ENCODE results near the gene SLC23A2. TPM values are rescaled to one million over a fixed set of nuclear protein-coding genes. Genes with fewer than 3 reads are reported as not detected.

Gene SLC23A2
- polyA plus RNA-seq, 1 of the 3 experiments (the other 2 are of a cell fraction): 14.0 TPM

DNA sequence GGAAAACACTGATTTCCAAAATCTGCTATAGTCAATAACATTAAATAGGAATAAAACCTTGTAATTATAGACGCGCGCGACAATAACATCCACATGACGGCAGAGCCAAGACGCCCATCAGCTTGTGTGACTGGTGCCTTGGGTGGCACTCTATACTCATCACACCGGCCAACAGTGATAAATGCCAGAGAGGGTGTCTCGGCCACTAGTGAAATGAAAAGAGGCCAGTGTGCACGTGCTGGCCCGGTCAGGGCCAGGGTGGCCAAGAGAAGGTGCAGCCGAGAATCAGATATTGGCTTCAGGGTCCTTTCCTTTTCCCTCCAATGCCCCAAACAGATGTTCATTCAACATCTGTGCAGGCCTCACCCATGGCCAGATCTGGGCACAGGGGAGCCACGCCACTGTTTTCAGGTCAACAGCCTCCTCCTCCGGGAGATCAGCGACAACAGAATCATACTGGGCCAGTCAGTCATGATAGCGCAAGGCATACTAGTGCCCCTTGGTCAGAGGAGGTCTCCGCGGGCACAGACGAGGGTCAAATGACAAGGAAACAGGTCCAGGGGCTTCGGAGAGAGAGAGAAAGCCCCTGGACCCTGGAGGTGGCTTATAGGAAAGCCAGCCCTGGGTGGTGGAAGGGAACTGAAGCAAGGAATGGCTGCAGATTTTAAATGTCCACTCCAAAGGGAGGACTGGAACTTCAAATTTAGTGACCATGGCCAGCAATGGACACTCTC lies 145.1 kb downstream of the SLC23A2 start:
- ChIA-PET CTCF (interaction anchor here (1.2 kb wide), 1 partner anchor 10 kb away, joined by 3 read pairs; no protein-coding TSS in a partner anchor), POLR2A (no interaction called here)
- no peaks in the 10 kb centered on the region for H3K9me2 ChIP-seq
- no peak overlapping the region for H3K4me2 ChIP-seq
- no peak overlapping the region for H3K4me3 ChIP-seq (ENCODE audit: low read depth in 2 of 2, low read length in 1 of 2)
- H3K79me2 ChIP-seq (ENCODE audit: insufficient read depth): no peaks in the 10 kb centered on the region
- no peak for DNase-seq
- no peak overlapping the region for H3K27ac ChIP-seq (ENCODE audit: low read depth in 2 of 2, low read length in 1 of 2)
- H3K4me1 ChIP-seq (ENCODE audit: control insufficient read depth in 1 of 2, insufficient read depth in 2 of 2, low read depth in 1 of 2, low read length in 1 of 2): no peaks in the 10 kb centered on the region
- no peaks in the 10 kb centered on the region for H3F3A ChIP-seq (replicated peaks; ENCODE audit: insufficient read depth)
- no peak overlapping the region for H2AFZ ChIP-seq (ENCODE audit: low read depth)
- H3K9ac ChIP-seq: no peak overlapping the region
- no peaks in the 10 kb centered on the region for H4K20me1 ChIP-seq (ENCODE audit: insufficient read depth)
- WGBS (ENCODE audit: low lambda C conversion rate): 93% methylated on average over 19 of the region's 19 CpGs
- H3K27me3 ChIP-seq (ENCODE audit: insufficient read depth): no peaks in the 10 kb centered on the region
- peaks cover 11 to 30% of the 10 kb centered on the region in 2 experiments for H3K36me3 ChIP-seq (replicated peaks in 1 of 2; ENCODE audit: control insufficient read depth in 1 of 2, insufficient read depth in 2 of 2, low read length in 1 of 2)
- TF ChIP-seq, protein P1, sequence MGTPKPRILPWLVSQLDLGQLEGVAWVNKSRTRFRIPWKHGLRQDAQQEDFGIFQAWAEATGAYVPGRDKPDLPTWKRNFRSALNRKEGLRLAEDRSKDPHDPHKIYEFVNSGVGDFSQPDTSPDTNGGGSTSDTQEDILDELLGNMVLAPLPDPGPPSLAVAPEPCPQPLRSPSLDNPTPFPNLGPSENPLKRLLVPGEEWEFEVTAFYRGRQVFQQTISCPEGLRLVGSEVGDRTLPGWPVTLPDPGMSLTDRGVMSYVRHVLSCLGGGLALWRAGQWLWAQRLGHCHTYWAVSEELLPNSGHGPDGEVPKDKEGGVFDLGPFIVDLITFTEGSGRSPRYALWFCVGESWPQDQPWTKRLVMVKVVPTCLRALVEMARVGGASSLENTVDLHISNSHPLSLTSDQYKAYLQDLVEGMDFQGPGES (IDR thresholded peaks at IDR 0.05; ENCODE audit: low read depth, low read length): no peak
- TF ChIP-seq ELF1 (IDR thresholded peaks at IDR 0.05) (no peak), JUND (IDR thresholded peaks at IDR 0.05) (no peak), NFIC (IDR thresholded peaks at IDR 0.05; ENCODE audit: borderline replicate concordance) (no peak), MEF2A (IDR thresholded peaks at IDR 0.05; ENCODE audit: borderline replicate concordance, low read depth) (no peak), GABPA (IDR thresholded peaks at IDR 0.05; ENCODE audit: low read depth) (no peak), FOSL2 (IDR thresholded peaks at IDR 0.05; ENCODE audit: borderline replicate concordance, low read depth) (no peak)
- TF ChIP-seq, protein P2, sequence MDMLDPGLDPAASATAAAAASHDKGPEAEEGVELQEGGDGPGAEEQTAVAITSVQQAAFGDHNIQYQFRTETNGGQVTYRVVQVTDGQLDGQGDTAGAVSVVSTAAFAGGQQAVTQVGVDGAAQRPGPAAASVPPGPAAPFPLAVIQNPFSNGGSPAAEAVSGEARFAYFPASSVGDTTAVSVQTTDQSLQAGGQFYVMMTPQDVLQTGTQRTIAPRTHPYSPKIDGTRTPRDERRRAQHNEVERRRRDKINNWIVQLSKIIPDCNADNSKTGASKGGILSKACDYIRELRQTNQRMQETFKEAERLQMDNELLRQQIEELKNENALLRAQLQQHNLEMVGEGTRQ (IDR thresholded peaks at IDR 0.05; ENCODE audit: borderline replicate concordance, low read depth, low read length): no peak
- H3K9me3 ChIP-seq: no peaks in the 10 kb centered on the region

DNA sequence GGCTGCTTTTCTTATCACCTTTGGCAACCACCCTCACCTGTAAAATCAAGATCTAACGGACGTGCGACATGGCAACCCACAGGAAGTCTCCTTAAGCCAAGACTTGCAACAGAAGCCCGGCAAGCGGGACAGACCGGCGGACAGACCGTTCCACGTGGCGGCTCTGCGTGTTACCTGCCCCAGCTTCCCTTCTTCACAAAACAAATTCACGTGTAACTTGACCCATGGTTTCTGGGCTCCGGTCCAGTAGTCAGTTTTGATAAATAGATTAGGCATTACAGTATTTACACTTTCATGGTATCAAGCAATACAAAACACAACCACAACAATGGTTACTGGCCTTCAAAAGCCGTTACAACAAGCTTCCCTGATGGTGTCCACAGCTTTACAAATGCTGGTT lies 145.8 kb downstream of the SLC23A2 start:
- DNase-seq: no peak
- no peaks in the 10 kb centered on the region for H3K27me3 ChIP-seq (ENCODE audit: insufficient read depth)
- TF ChIP-seq SIN3A (IDR thresholded peaks at IDR 0.05; ENCODE audit: borderline replicate concordance, low read depth, low read length): no peak
- TF ChIP-seq, protein P3, sequence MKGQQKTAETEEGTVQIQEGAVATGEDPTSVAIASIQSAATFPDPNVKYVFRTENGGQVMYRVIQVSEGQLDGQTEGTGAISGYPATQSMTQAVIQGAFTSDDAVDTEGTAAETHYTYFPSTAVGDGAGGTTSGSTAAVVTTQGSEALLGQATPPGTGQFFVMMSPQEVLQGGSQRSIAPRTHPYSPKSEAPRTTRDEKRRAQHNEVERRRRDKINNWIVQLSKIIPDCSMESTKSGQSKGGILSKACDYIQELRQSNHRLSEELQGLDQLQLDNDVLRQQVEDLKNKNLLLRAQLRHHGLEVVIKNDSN (IDR thresholded peaks at IDR 0.05; ENCODE audit: borderline replicate concordance, low read depth): no peak
- TF ChIP-seq TAF1 (IDR thresholded peaks at IDR 0.05; ENCODE audit: borderline replicate concordance, low read depth, low read length): no peak
- no peak for TF ChIP-seq YY1 (IDR thresholded peaks at IDR 0.05; ENCODE audit: low read depth)
- TF ChIP-seq FOXM1 (IDR thresholded peaks at IDR 0.05; ENCODE audit: low read depth): no peak
- no peak for TF ChIP-seq FOSL2 (IDR thresholded peaks at IDR 0.05; ENCODE audit: borderline replicate concordance, low read depth)
- TF ChIP-seq, protein P4, sequence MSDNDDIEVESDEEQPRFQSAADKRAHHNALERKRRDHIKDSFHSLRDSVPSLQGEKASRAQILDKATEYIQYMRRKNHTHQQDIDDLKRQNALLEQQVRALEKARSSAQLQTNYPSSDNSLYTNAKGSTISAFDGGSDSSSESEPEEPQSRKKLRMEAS (IDR thresholded peaks at IDR 0.05; ENCODE audit: low read depth): no peak
- TF ChIP-seq NRF1 (IDR thresholded peaks at IDR 0.05; ENCODE audit: low read depth, low read length): no peak
- no peak for TF ChIP-seq RCOR1 (IDR thresholded peaks at IDR 0.05; ENCODE audit: low read length)
- TF ChIP-seq SMC3 (IDR thresholded peaks at IDR 0.05; ENCODE audit: low read depth, low read length): no peak
- ChIA-PET CTCF (interaction anchor here (1.2 kb wide), 1 partner anchor 9 kb away, joined by 3 read pairs; no protein-coding TSS in a partner anchor), POLR2A (interaction anchor here (0.6 kb wide), 1 partner anchor 69 kb away, joined by 3 read pairs; no protein-coding TSS in a partner anchor)
- H3K9me3 ChIP-seq: no peaks in the 10 kb centered on the region
- no peak overlapping the region for H2AFZ ChIP-seq (ENCODE audit: low read depth)
- no peaks in the 10 kb centered on the region for H3F3A ChIP-seq (replicated peaks; ENCODE audit: insufficient read depth)
- H3K9me2 ChIP-seq: no peaks in the 10 kb centered on the region
- H3K27ac ChIP-seq (ENCODE audit: low read depth in 2 of 2, low read length in 1 of 2): no peak overlapping the region
- peaks cover 10 to 26% of the 10 kb centered on the region in 2 experiments for H3K36me3 ChIP-seq (replicated peaks in 1 of 2; ENCODE audit: control insufficient read depth in 1 of 2, insufficient read depth in 2 of 2, low read length in 1 of 2)
- no peaks in the 10 kb centered on the region for H3K4me1 ChIP-seq (ENCODE audit: control insufficient read depth in 1 of 2, insufficient read depth in 2 of 2, low read depth in 1 of 2, low read length in 1 of 2)
- no peaks in the 10 kb centered on the region for H4K20me1 ChIP-seq (ENCODE audit: insufficient read depth)
- no peak overlapping the region for H3K4me3 ChIP-seq (ENCODE audit: low read depth in 2 of 2, low read length in 1 of 2)
- no peak overlapping the region for H3K4me2 ChIP-seq
- 91% methylated on average over 14 of the region's 14 CpGs for WGBS (ENCODE audit: low lambda C conversion rate)
- no peaks in the 10 kb centered on the region for H3K79me2 ChIP-seq (ENCODE audit: insufficient read depth)
- no peak overlapping the region for H3K9ac ChIP-seq
